Measurements from ENCODE around the gene CCDC122. TPM values are rescaled to one million over a fixed set of nuclear protein-coding genes. Genes with fewer than 3 reads are reported as not detected.

The CCDC122 gene
- total RNA-seq, 2 experiments from 2014 or later: 0.52 to 0.64 TPM

GRCh38 chr13:43852923-43853404 is 26.6 kb downstream of the CCDC122 start:
- peaks cover 6 to 36% of the 10 kb centered on the region in 2 experiments for H3K9me3 ChIP-seq (ENCODE audit: control insufficient read depth in 1 of 2, insufficient read depth in 1 of 2, low read length in 2 of 2)
- no peak for ATAC-seq (ENCODE audit: poor library complexity)
- intact Hi-C loops (cut with DNase I, micrococcal nuclease): no loop called here
- no peaks in the 10 kb centered on the region for H3K36me3 ChIP-seq (ENCODE audit: insufficient read depth, low read length)
- no peaks in the 10 kb centered on the region for H3K4me1 ChIP-seq (ENCODE audit: insufficient read depth, low read length)
- Mint-ChIP-seq H3K9me3 (peaks cover 27% of the 10 kb centered on the region), H3K36me3 (ENCODE audit: low read depth) (peaks cover 52% of the 10 kb centered on the region), H3K27me3 (no peaks in the 10 kb centered on the region), H3K27ac (no peak overlapping the region), H3K4me3 (no peak overlapping the region), H3K4me1 (ENCODE audit: low read depth) (no peaks in the 10 kb centered on the region)
- peaks cover 0 to 3% of the 10 kb centered on the region in 2 experiments for H3K27me3 ChIP-seq (ENCODE audit: control insufficient read depth in 1 of 2, insufficient read depth in 2 of 2, low read length in 2 of 2)
- H3K4me3 ChIP-seq (ENCODE audit: low read length): no peak overlapping the region
- TF ChIP-seq, protein P1, sequence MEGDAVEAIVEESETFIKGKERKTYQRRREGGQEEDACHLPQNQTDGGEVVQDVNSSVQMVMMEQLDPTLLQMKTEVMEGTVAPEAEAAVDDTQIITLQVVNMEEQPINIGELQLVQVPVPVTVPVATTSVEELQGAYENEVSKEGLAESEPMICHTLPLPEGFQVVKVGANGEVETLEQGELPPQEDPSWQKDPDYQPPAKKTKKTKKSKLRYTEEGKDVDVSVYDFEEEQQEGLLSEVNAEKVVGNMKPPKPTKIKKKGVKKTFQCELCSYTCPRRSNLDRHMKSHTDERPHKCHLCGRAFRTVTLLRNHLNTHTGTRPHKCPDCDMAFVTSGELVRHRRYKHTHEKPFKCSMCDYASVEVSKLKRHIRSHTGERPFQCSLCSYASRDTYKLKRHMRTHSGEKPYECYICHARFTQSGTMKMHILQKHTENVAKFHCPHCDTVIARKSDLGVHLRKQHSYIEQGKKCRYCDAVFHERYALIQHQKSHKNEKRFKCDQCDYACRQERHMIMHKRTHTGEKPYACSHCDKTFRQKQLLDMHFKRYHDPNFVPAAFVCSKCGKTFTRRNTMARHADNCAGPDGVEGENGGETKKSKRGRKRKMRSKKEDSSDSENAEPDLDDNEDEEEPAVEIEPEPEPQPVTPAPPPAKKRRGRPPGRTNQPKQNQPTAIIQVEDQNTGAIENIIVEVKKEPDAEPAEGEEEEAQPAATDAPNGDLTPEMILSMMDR (IDR thresholded peaks at IDR 0.05): no peak
- no peak overlapping the region for H3K27ac ChIP-seq (ENCODE audit: low read depth in 1 of 2, low read length in 2 of 2)
- no peak for DNase-seq
- CTCF ChIA-PET: no interaction called here
- POLR2A ChIA-PET: no interaction called here

DNA sequence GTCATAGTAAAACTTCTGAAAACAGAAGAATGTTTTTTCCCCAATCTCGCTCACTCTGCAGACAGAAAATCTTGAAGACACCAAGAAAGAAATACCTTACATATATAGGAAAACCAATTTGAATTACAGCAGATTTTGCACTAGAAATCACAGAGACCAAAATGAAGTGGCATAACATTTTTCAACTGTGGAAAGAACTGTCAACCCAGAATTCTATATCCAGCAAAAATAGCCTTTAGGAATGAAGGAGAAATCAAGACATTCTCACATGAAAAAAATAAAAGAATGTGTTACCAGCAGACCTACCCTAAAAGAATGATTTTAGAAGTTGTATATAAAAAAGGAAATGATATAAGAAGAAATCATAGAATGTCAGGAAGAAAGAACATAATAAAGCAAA is 28.7 kb downstream of the CCDC122 start:
- H3K4me3 ChIP-seq (ENCODE audit: low read length): no peak overlapping the region
- H3K9me3 Mint-ChIP-seq: peaks cover 27% of the 10 kb centered on the region

DNA sequence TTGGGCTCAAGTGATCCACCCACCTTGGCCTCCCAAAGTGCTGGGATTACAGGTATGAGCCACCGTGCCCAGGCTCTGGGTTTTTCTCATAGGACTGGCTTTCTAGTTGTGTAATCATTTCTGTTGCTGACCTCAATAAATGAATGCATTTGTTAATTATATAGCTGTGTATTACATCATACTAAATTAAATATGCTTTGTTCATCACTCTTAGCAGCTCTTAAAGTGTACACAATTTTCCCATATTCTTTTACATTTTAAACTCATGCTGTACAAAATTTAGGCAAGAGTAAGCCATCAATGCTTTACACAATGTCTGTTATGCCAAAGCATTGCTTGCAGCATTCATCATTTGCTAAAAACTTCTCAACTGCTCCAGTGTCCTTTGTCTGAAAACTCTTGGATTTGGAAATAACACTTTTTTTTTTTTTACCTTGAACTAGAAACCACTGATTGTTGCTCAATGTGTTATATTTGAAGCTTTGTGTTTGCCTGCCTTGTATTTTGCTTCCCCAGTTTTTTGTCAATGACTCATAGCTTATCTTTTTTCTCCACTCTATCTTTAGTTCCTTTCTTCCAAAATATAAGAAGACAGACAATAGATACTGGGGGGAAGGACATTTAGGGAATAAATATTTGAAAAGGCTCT is 31.4 kb downstream of the CCDC122 start:
- DNase-seq (no peak), ATAC-seq (ENCODE audit: poor library complexity) (no peak)
- H3K27me3 Mint-ChIP-seq: peaks cover 4% of the 10 kb centered on the region
- Histone ChIP-seq H3K27ac (ENCODE audit: low read depth in 1 of 2, low read length in 2 of 2) (no peak overlapping the region), H3K36me3 (ENCODE audit: insufficient read depth, low read length) (no peaks in the 10 kb centered on the region), H3K9me3 (ENCODE audit: control insufficient read depth in 1 of 2, insufficient read depth in 1 of 2, low read length in 2 of 2) (peaks cover 6 to 30% of the 10 kb centered on the region in 2 experiments), H3K4me1 (ENCODE audit: insufficient read depth, low read length) (no peaks in the 10 kb centered on the region), H3K4me3 (ENCODE audit: low read length) (no peak overlapping the region), H3K27me3 (ENCODE audit: control insufficient read depth in 1 of 2, insufficient read depth in 2 of 2, low read length in 2 of 2) (peaks cover 0 to 3% of the 10 kb centered on the region in 2 experiments)
- no peaks in the 10 kb centered on the region for H3K4me1 Mint-ChIP-seq (ENCODE audit: low read depth)
- H3K9me3 Mint-ChIP-seq: peaks cover 12% of the 10 kb centered on the region
- intact Hi-C loops (cut with DNase I, micrococcal nuclease): no loop called here
- ChIA-PET POLR2A (no interaction called here), CTCF (no interaction called here)
- peaks cover 28% of the 10 kb centered on the region for H3K36me3 Mint-ChIP-seq (ENCODE audit: low read depth)
- no peak overlapping the region for H3K27ac Mint-ChIP-seq
- TF ChIP-seq, protein P1 (IDR thresholded peaks at IDR 0.05): no peak
- H3K4me3 Mint-ChIP-seq: no peak overlapping the region

More for the DNA sequence above, 28.7 kb downstream of the CCDC122 start:
- no peak overlapping the region for H3K27ac ChIP-seq (ENCODE audit: low read depth in 1 of 2, low read length in 2 of 2)
- H3K9me3 ChIP-seq (ENCODE audit: control insufficient read depth in 1 of 2, insufficient read depth in 1 of 2, low read length in 2 of 2): peaks cover 6 to 36% of the 10 kb centered on the region in 2 experiments
- H3K27me3 ChIP-seq (ENCODE audit: control insufficient read depth in 1 of 2, insufficient read depth in 2 of 2, low read length in 2 of 2): peaks cover 0 to 3% of the 10 kb centered on the region in 2 experiments
- peaks cover 52% of the 10 kb centered on the region for H3K36me3 Mint-ChIP-seq (ENCODE audit: low read depth)
- H3K27ac Mint-ChIP-seq: no peak overlapping the region
- ChIA-PET CTCF (no interaction called here), POLR2A (no interaction called here)
- no peak for DNase-seq
- H3K4me1 Mint-ChIP-seq (ENCODE audit: low read depth): no peaks in the 10 kb centered on the region
- H3K27me3 Mint-ChIP-seq: peaks cover 4% of the 10 kb centered on the region
- intact Hi-C loops (cut with DNase I, micrococcal nuclease): no loop called here
- H3K36me3 ChIP-seq (ENCODE audit: insufficient read depth, low read length): no peaks in the 10 kb centered on the region
- TF ChIP-seq, protein P1 (IDR thresholded peaks at IDR 0.05): no peak
- no peak overlapping the region for H3K4me3 Mint-ChIP-seq
- H3K4me1 ChIP-seq (ENCODE audit: insufficient read depth, low read length): no peaks in the 10 kb centered on the region
- no peak for ATAC-seq (ENCODE audit: poor library complexity)
